Neuronal stem cell (in vitro differentiated cells): Measurements from ENCODE around the gene KLF13.

Source experiments
- DNase-seq: peaks from one replicate; pipeline ENCODE4 v3.0.0-alpha.2; 2013; ENCODE audit warnings: low spot score
- H2AFZ ChIP-seq: one replicate; pipeline ENCODE4 v1.6.1; 2013; ENCODE audit warnings: mild to moderate bottlenecking, low read length, inconsistent platforms
- H2AK5ac ChIP-seq: 2 replicates; pipeline ENCODE4 v1.6.1; 2013; ENCODE audit warnings: low read depth, mild to moderate bottlenecking, inconsistent platforms, low read length, moderate library complexity, mixed read lengths
- H2BK120ac ChIP-seq: 2 replicates; pipeline ENCODE4 v1.6.1; 2013; ENCODE audit warnings: low read depth, mild to moderate bottlenecking, inconsistent platforms, low read length, moderate library complexity, mixed read lengths
- H2BK12ac ChIP-seq: one replicate; pipeline ENCODE4 v1.6.1; 2013; ENCODE audit warnings: low read length, inconsistent platforms
- H2BK15ac ChIP-seq: 2 replicates; pipeline ENCODE4 v1.6.1; 2013; ENCODE audit warnings: mild to moderate bottlenecking, low read length, inconsistent platforms, mixed read lengths
- H2BK5ac ChIP-seq: one replicate; pipeline ENCODE4 v1.6.1; 2013; ENCODE audit warnings: inconsistent platforms, mild to moderate bottlenecking, low read length, moderate library complexity
- H3K14ac ChIP-seq: one replicate; pipeline ENCODE4 v1.6.1; 2013; ENCODE audit warnings: low read length, inconsistent platforms
- H3K18ac ChIP-seq: 2 replicates; pipeline ENCODE4 v1.6.1; 2013; ENCODE audit warnings: low read length, inconsistent platforms
- H3K23ac ChIP-seq: 2 replicates; pipeline ENCODE4 v1.6.1; 2013; ENCODE audit warnings: low read depth, mild to moderate bottlenecking, mixed read lengths, low read length, inconsistent platforms; ENCODE audit not compliant: poor library complexity
- H3K27ac ChIP-seq: replicated peaks from 3 replicates; pipeline ENCODE4 v1.5.1; 2013; ENCODE audit warnings: low read length, inconsistent platforms
- H3K27me3 ChIP-seq, 3 experiments: 2 replicates each; pipeline ENCODE4 v1.6.1; 2013; ENCODE audit warnings: low read length in 3 of 3, mild to moderate bottlenecking in 2 of 3, inconsistent platforms in 1 of 3, low read depth in 1 of 3, mixed read lengths in 1 of 3, moderate library complexity in 1 of 3; ENCODE audit not compliant: control insufficient read depth in 3 of 3, insufficient read depth in 3 of 3
- H3K36me3 ChIP-seq, 2 donors: replicated peaks in 1 of 2; 2 replicates each; pipeline ENCODE4 v1.6.1; 2013; ENCODE audit warnings: low read length in 2 of 2; ENCODE audit not compliant: control insufficient read depth in 2 of 2, insufficient read depth in 2 of 2
- H3K4ac ChIP-seq: 2 replicates; pipeline ENCODE4 v1.6.1; 2013; ENCODE audit warnings: inconsistent platforms, mild to moderate bottlenecking, low read length, moderate library complexity
- H3K4me1 ChIP-seq, 2 donors: 1 replicate in 1 of 2; 2 replicates in 1 of 2; pipeline ENCODE4 v1.6.1; 2013; ENCODE audit warnings: low read length in 2 of 2, low read depth in 1 of 2; ENCODE audit not compliant: control insufficient read depth in 2 of 2, insufficient read depth in 1 of 2
- H3K4me2 ChIP-seq: one replicate; pipeline ENCODE4 v1.6.1; 2013; ENCODE audit warnings: mild to moderate bottlenecking, low read length, inconsistent platforms; ENCODE audit not compliant: insufficient read depth, poor library complexity, severe bottlenecking
- H3K4me3 ChIP-seq, 2 donors: 2 replicates each; pipeline ENCODE4 v1.5.1; 2013; ENCODE audit warnings: low read length in 2 of 2, mild to moderate bottlenecking in 2 of 2, inconsistent platforms in 1 of 2, moderate library complexity in 1 of 2
- H3K79me1 ChIP-seq: one replicate; pipeline ENCODE4 v1.6.1; 2013; ENCODE audit warnings: low read depth, mild to moderate bottlenecking, inconsistent platforms, low read length, moderate library complexity
- H3K9ac ChIP-seq: one replicate; pipeline ENCODE4 v1.6.1; 2013; ENCODE audit warnings: mild to moderate bottlenecking, low read depth, low read length, inconsistent platforms; ENCODE audit not compliant: poor library complexity
- H3K9me3 ChIP-seq, 2 donors: replicated peaks in 1 of 2; 2 replicates each; pipeline versions ENCODE3 to v1.6.1; 2013; ENCODE audit warnings: low read length in 2 of 2, mild to moderate bottlenecking in 2 of 2, inconsistent platforms in 1 of 2, low read depth in 1 of 2, mixed read lengths in 1 of 2, moderate library complexity in 1 of 2; ENCODE audit not compliant: control insufficient read depth in 2 of 2, insufficient read depth in 1 of 2
- H4K8ac ChIP-seq: one replicate; pipeline ENCODE4 v1.6.1; 2013; ENCODE audit warnings: low read depth, mild to moderate bottlenecking, inconsistent platforms, low read length, moderate library complexity
- H4K91ac ChIP-seq: one replicate; pipeline ENCODE4 v1.6.1; 2013; ENCODE audit warnings: low read length, low read depth, mild to moderate bottlenecking, inconsistent platforms; ENCODE audit not compliant: poor library complexity
- whole genome bisulfite sequencing, 2 donors: extraction: QIAGEN DNeasy Blood & Tissue Kit; methylation state at CpG; one replicate each; pipeline ENCODE4 v1.1.7; 2013; ENCODE audit warnings: missing lambda C conversion rate in 2 of 2, mixed read lengths in 1 of 2; ENCODE audit not compliant: insufficient read length in 2 of 2, insufficient replicate concordance in 1 of 2; ENCODE audit errors: extremely low coverage in 2 of 2; 5-methylcytosine and 5-hydroxymethylcytosine counted together

Gene KLF13

GRCh38 chr15:31412824-31413223 lies 86.2 kb downstream of the KLF13 start:
- no peak overlapping the region for H4K91ac ChIP-seq
- no peak overlapping the region for H3K9ac ChIP-seq
- H2BK12ac ChIP-seq, result no peak overlapping the region
- H2BK15ac ChIP-seq, result no peak overlapping the region
- no peak overlapping the region for H3K4ac ChIP-seq
- no peak overlapping the region for H3K4me2 ChIP-seq
- H3K79me1 ChIP-seq, result no peaks in the 10 kb centered on the region
- H2AK5ac ChIP-seq, result no peak overlapping the region
- H2BK120ac ChIP-seq, result no peak overlapping the region
- no peak overlapping the region for H3K18ac ChIP-seq
- no peaks in the 10 kb centered on the region for H3K9me3 ChIP-seq
- H3K4me1 ChIP-seq, result peaks cover 0 to 2% of the 10 kb centered on the region in 2 donors
- H4K8ac ChIP-seq, result no peak overlapping the region
- WGBS, 2 donors, result no CpG with 5 or more reads among the region's 2 CpGs
- H3K27ac ChIP-seq, result no peak overlapping the region
- H3K14ac ChIP-seq, result no peak overlapping the region
- H3K23ac ChIP-seq, result no peak overlapping the region
- H2AFZ ChIP-seq, result no peak overlapping the region
- no peak for DNase-seq
- H3K27me3 ChIP-seq, result no peaks in the 10 kb centered on the region
- no peak overlapping the region for H3K4me3 ChIP-seq
- H3K36me3 ChIP-seq, result no peaks in the 10 kb centered on the region
- H2BK5ac ChIP-seq, result no peak overlapping the region

DNA sequence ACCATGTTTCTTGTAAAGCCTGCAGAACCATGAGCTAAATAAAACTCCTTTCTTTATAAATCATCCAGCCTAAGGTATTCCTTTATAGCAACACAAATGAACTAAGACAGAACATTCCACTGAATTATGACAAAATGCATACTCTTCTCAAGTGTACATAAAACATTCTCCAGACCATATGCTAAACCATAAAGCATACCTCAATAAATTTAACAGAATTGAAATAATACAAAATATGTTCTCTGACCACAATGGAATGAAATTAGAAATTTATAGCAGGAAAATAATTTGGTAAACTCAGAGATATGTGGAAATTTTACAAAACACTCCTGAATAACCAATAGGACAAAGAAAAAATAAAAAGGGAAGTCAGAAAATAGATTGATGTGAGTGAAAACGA lies 88.6 kb downstream of the KLF13 start:
- no peak overlapping the region for H3K9ac ChIP-seq
- no peak overlapping the region for H3K4me3 ChIP-seq
- H3K23ac ChIP-seq, result no peak overlapping the region
- peaks cover 0 to 2% of the 10 kb centered on the region in 2 donors for H3K4me1 ChIP-seq
- no peaks in the 10 kb centered on the region for H3K79me1 ChIP-seq
- no peak for DNase-seq
- WGBS, 2 donors, result no CpG with 5 or more reads among the region's 1 CpG
- no peak overlapping the region for H2AFZ ChIP-seq
- H3K9me3 ChIP-seq, result peaks cover 0 to 2% of the 10 kb centered on the region in 2 donors
- no peak overlapping the region for H4K91ac ChIP-seq
- no peak overlapping the region for H2BK15ac ChIP-seq
- no peak overlapping the region for H2AK5ac ChIP-seq
- no peak overlapping the region for H2BK120ac ChIP-seq
- H2BK5ac ChIP-seq, result no peak overlapping the region
- H3K14ac ChIP-seq, result no peak overlapping the region
- no peak overlapping the region for H2BK12ac ChIP-seq
- H3K27me3 ChIP-seq, result no peaks in the 10 kb centered on the region
- H3K18ac ChIP-seq, result no peak overlapping the region
- H3K27ac ChIP-seq, result no peak overlapping the region
- H3K36me3 ChIP-seq, result no peaks in the 10 kb centered on the region
- no peak overlapping the region for H3K4me2 ChIP-seq
- no peak overlapping the region for H3K4ac ChIP-seq
- no peak overlapping the region for H4K8ac ChIP-seq

GRCh38 chr15:31419820-31420219 lies 93.2 kb downstream of the KLF13 start:
- H3K18ac ChIP-seq, result no peak overlapping the region
- H3K4me2 ChIP-seq, result no peak overlapping the region
- no peaks in the 10 kb centered on the region for H3K4me1 ChIP-seq

GRCh38 chr15:31427411-31427810 lies 100.8 kb downstream of the KLF13 start:
- Histone ChIP-seq H4K91ac (no peak overlapping the region), H2BK15ac (no peak overlapping the region), H4K8ac (no peak overlapping the region), H2BK120ac (no peak overlapping the region), H3K79me1 (no peaks in the 10 kb centered on the region), H2AFZ (no peak overlapping the region), H3K4me3 (no peak overlapping the region), H3K23ac (no peak overlapping the region), H3K4ac (no peak overlapping the region), H3K4me1 (no peaks in the 10 kb centered on the region), H3K9me3 (no peaks in the 10 kb centered on the region), H3K36me3 (no peaks in the 10 kb centered on the region), H3K4me2 (no peak overlapping the region), H2BK12ac (no peak overlapping the region), H3K14ac (no peak overlapping the region), H3K9ac (no peak overlapping the region), H2AK5ac (no peak overlapping the region), H2BK5ac (no peak overlapping the region), H3K18ac (no peak overlapping the region), H3K27ac (no peak overlapping the region), H3K27me3 (no peaks in the 10 kb centered on the region)
- WGBS, 2 donors, result no CpG with 5 or more reads among the region's 1 CpG
- no peak for DNase-seq

More at GRCh38 chr15:31419820-31420219, 93.2 kb downstream of the KLF13 start:
- Histone ChIP-seq H3K4me3 (no peak overlapping the region), H3K4ac (no peak overlapping the region), H2BK15ac (no peak overlapping the region), H2AK5ac (no peak overlapping the region), H3K79me1 (no peaks in the 10 kb centered on the region), H3K9me3 (peaks cover 0 to 2% of the 10 kb centered on the region in 2 donors), H2BK120ac (no peak overlapping the region), H3K27ac (no peak overlapping the region), H2BK12ac (no peak overlapping the region), H2BK5ac (no peak overlapping the region), H3K23ac (no peak overlapping the region), H4K91ac (no peak overlapping the region), H3K36me3 (no peaks in the 10 kb centered on the region), H3K27me3 (no peaks in the 10 kb centered on the region), H3K14ac (no peak overlapping the region), H2AFZ (no peak overlapping the region), H4K8ac (no peak overlapping the region), H3K9ac (no peak overlapping the region)
- no CpG with 5 or more reads among the region's 3 CpGs for WGBS, 2 donors
- DNase-seq, result no peak
